ENCODE results near the gene DNM1L.

Gene DNM1L

GRCh38 chr12:32705783-32706182 is 26.7 kb downstream of the DNM1L start:
- TF ChIP-seq TAF1 (IDR thresholded peaks at IDR 0.05; ENCODE audit: low read depth) (no peak), FOXM1 (IDR thresholded peaks at IDR 0.05; ENCODE audit: borderline replicate concordance, low read depth) (no peak), CEBPB (IDR thresholded peaks at IDR 0.05) (no peak), REST (IDR thresholded peaks at IDR 0.05; ENCODE audit: low read depth) (no peak), ZBTB7A (IDR thresholded peaks at IDR 0.05; ENCODE audit: low read depth) (no peak), RAD21 (IDR thresholded peaks at IDR 0.05; ENCODE audit: low read depth) (no peak), EGR1 (IDR thresholded peaks at IDR 0.05) (no peak)

- TF ChIP-seq CREB1 (IDR thresholded peaks at IDR 0.05; ENCODE audit: low read depth) (no peak), TCF12 (IDR thresholded peaks at IDR 0.05; ENCODE audit: low read depth) (no peak), FOXM1 (IDR thresholded peaks at IDR 0.05; ENCODE audit: borderline replicate concordance, low read depth) (no peak), NFIC (IDR thresholded peaks at IDR 0.05) (no peak), REST (IDR thresholded peaks at IDR 0.05; ENCODE audit: low read depth) (no peak), EGR1 (IDR thresholded peaks at IDR 0.05) (no peak), YY1 (IDR thresholded peaks at IDR 0.05; ENCODE audit: low read depth) (no peak), CEBPB (IDR thresholded peaks at IDR 0.05) (no peak)
Observed at GRCh38 chr12:32706335-32707024, 27.4 kb downstream of the DNM1L start.

- TF ChIP-seq CREB1 (IDR thresholded peaks at IDR 0.05; ENCODE audit: low read depth) (no peak), ZBTB7A (IDR thresholded peaks at IDR 0.05; ENCODE audit: low read depth) (no peak), RAD21 (IDR thresholded peaks at IDR 0.05; ENCODE audit: low read depth) (no peak), MAX (IDR thresholded peaks at IDR 0.05) (no peak), USF1 (IDR thresholded peaks at IDR 0.05) (no peak), TAF1 (IDR thresholded peaks at IDR 0.05; ENCODE audit: low read depth) (no peak), REST (IDR thresholded peaks at IDR 0.05; ENCODE audit: low read depth) (no peak), EP300 (IDR thresholded peaks at IDR 0.05; ENCODE audit: borderline replicate concordance) (no peak), TCF12 (IDR thresholded peaks at IDR 0.05; ENCODE audit: low read depth) (no peak), NFIC (IDR thresholded peaks at IDR 0.05) (no peak), TEAD4 (IDR thresholded peaks at IDR 0.05) (no peak), FOXM1 (IDR thresholded peaks at IDR 0.05; ENCODE audit: borderline replicate concordance, low read depth) (no peak), EGR1 (IDR thresholded peaks at IDR 0.05) (no peak), CEBPB (IDR thresholded peaks at IDR 0.05) (no peak), YY1 (IDR thresholded peaks at IDR 0.05; ENCODE audit: low read depth) (no peak)
Observed at GRCh38 chr12:32708926-32709325, 29.8 kb downstream of the DNM1L start.

GRCh38 chr12:32714772-32715171 is 35.7 kb downstream of the DNM1L start:
- TF ChIP-seq MAX (IDR thresholded peaks at IDR 0.05) (no peak), NFIC (IDR thresholded peaks at IDR 0.05) (no peak), YY1 (IDR thresholded peaks at IDR 0.05; ENCODE audit: low read depth) (no peak), EGR1 (IDR thresholded peaks at IDR 0.05) (no peak), ZBTB7A (IDR thresholded peaks at IDR 0.05; ENCODE audit: low read depth) (no peak), CREB1 (IDR thresholded peaks at IDR 0.05; ENCODE audit: low read depth) (no peak), REST (IDR thresholded peaks at IDR 0.05; ENCODE audit: low read depth) (no peak), TEAD4 (IDR thresholded peaks at IDR 0.05) (no peak), FOXM1 (IDR thresholded peaks at IDR 0.05; ENCODE audit: borderline replicate concordance, low read depth) (no peak), USF1 (IDR thresholded peaks at IDR 0.05) (no peak), TAF1 (IDR thresholded peaks at IDR 0.05; ENCODE audit: low read depth) (no peak), TCF12 (IDR thresholded peaks at IDR 0.05; ENCODE audit: low read depth) (no peak), RAD21 (IDR thresholded peaks at IDR 0.05; ENCODE audit: low read depth) (no peak), CEBPB (IDR thresholded peaks at IDR 0.05) (no peak), EP300 (IDR thresholded peaks at IDR 0.05; ENCODE audit: borderline replicate concordance) (no peak)

All from Ishikawa (cell line).